HCT116 (cell line): Measurements from ENCODE around the gene CCDC71.

Source experiments
- EGR1 ChIP-seq: IDR thresholded peaks from 2 replicates; pipeline ENCODE4 v1.6.1; 2012; ENCODE audit warnings: low read depth
- EZH2 ChIP-seq: fragments of 200-600 bp; sonication (generic); IDR thresholded peaks from 2 replicates; pipeline ENCODE4 v1.6.1; 2017; ENCODE audit warnings: antibody characterized with exemption, mixed run types
- TF ChIP-seq, protein P1 (sequence below): IDR thresholded peaks from 2 replicates; pipeline ENCODE4 v1.6.1; 2012
- TF ChIP-seq, protein P2 (sequence below): IDR thresholded peaks from 2 replicates; pipeline ENCODE4 v1.6.1; 2012

DNA sequence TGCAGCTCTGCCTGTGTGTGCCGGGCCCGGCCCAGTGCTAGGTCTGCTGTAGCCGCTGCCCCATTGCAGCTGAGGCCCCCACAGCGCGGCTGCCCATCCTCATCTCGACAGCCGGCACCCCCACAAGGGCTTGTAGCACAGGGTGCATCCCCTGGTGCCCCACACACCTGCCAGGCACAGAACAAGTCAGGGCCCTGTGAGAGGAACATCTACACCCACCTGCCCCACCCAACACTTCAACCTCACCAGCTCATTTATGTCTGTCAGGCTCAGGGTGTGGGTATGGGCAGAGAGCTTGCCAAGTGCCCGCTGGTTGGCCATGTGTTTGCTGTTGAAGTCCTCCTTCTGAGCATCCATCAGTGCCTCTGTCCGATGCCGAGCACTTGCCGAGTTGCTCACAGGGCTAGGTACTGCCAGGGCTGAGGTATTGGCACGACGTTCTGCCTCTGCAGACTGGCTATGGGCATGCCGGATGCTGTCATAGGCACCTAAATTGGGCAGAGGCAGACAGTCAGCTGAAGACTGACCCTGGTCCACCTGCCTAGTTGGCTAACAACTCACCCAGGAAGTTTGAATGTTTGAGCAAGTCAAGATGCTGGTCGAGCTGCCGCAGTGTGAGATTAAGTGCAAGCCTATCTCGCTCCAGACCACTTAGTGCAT, 43.1 kb downstream of the CCDC71 start:
- TF ChIP-seq, protein P1, sequence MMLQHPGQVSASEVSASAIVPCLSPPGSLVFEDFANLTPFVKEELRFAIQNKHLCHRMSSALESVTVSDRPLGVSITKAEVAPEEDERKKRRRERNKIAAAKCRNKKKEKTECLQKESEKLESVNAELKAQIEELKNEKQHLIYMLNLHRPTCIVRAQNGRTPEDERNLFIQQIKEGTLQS = no peak
- TF ChIP-seq, protein P2, sequence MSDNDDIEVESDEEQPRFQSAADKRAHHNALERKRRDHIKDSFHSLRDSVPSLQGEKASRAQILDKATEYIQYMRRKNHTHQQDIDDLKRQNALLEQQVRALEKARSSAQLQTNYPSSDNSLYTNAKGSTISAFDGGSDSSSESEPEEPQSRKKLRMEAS = no peak
- TF ChIP-seq EZH2 (no peak), EGR1 (no peak)
